Neutrophil (primary cell): ENCODE data around the gene LYSET.
A peak's percentile ranks its signal among the peaks of the same experiment; 100 is the strongest.

Experiments used
- H3K27ac ChIP-seq: fragments of 200-600 bp; sonication (generic); 2 replicates; pipeline ENCODE4 v1.5.1; 2016; ENCODE audit warnings: mild to moderate bottlenecking, moderate library complexity
- H3K27me3 ChIP-seq: fragments of 200-600 bp; sonication (generic); 2 replicates; pipeline ENCODE4 v1.6.0; 2016; ENCODE audit warnings: mild to moderate bottlenecking
- H3K36me3 ChIP-seq: fragments of 200-600 bp; sonication (generic); 2 replicates; pipeline ENCODE4 v1.5.1; 2017
- H3K4me1 ChIP-seq, 2 experiments: fragments of 200-600 bp in 1 of 2; sonication (generic) in 1 of 2; 1 replicate in 1 of 2; 2 replicates in 1 of 2; pipeline versions ENCODE4 v1.5.1 to v1.6.1; 2013 to 2016; ENCODE audit warnings: low read depth in 1 of 2, low read length in 1 of 2, mild to moderate bottlenecking in 1 of 2, moderate library complexity in 1 of 2; ENCODE audit not compliant: control insufficient read depth in 1 of 2, insufficient read depth in 1 of 2
- H3K4me3 ChIP-seq, 2 experiments: fragments of 200-600 bp in 1 of 2; sonication (generic) in 1 of 2; 1 replicate in 1 of 2; 2 replicates in 1 of 2; pipeline ENCODE4 v1.5.1; 2013 to 2016; ENCODE audit warnings: low read depth in 1 of 2, low read length in 1 of 2, mild to moderate bottlenecking in 1 of 2, moderate library complexity in 1 of 2
- H3K9me3 ChIP-seq: fragments of 200-600 bp; sonication (generic); 2 replicates; pipeline ENCODE4 v1.5.1; 2016
- TF ChIP-seq, protein P1 (sequence below): fragments of 200-600 bp; sonication (generic); IDR thresholded peaks from 2 replicates; pipeline ENCODE4 v1.5.1; 2016; ENCODE audit warnings: antibody characterized with exemption

Gene LYSET

DNA sequence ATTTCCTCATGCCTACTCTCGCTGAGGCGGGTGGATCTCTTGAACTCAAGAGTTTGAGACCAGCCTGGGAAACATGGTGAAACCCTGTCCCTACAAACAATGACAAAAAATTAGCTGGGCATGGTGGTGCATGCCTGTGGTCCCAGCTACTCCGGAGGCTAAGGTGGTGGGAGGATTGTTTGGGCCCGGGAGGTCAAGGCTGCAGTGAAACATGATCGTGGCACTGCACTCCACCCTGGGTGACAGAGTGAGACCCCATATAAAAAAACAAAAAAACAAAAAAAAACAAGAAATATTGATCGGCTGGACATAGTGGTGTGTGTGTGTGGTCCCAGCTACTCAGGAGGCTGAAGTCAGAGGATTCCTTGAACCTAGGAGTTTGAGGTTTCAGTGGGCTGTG lies 9.6 kb upstream of the LYSET start:
- Histone ChIP-seq H3K4me3 (no peak overlapping the region), H3K36me3 (no peaks in the 10 kb centered on the region), H3K27me3 (no peaks in the 10 kb centered on the region), H3K4me1 (no peaks in the 10 kb centered on the region), H3K9me3 (no peaks in the 10 kb centered on the region), H3K27ac (no peak overlapping the region)
- TF ChIP-seq, protein P1, sequence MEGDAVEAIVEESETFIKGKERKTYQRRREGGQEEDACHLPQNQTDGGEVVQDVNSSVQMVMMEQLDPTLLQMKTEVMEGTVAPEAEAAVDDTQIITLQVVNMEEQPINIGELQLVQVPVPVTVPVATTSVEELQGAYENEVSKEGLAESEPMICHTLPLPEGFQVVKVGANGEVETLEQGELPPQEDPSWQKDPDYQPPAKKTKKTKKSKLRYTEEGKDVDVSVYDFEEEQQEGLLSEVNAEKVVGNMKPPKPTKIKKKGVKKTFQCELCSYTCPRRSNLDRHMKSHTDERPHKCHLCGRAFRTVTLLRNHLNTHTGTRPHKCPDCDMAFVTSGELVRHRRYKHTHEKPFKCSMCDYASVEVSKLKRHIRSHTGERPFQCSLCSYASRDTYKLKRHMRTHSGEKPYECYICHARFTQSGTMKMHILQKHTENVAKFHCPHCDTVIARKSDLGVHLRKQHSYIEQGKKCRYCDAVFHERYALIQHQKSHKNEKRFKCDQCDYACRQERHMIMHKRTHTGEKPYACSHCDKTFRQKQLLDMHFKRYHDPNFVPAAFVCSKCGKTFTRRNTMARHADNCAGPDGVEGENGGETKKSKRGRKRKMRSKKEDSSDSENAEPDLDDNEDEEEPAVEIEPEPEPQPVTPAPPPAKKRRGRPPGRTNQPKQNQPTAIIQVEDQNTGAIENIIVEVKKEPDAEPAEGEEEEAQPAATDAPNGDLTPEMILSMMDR: no peak

DNA sequence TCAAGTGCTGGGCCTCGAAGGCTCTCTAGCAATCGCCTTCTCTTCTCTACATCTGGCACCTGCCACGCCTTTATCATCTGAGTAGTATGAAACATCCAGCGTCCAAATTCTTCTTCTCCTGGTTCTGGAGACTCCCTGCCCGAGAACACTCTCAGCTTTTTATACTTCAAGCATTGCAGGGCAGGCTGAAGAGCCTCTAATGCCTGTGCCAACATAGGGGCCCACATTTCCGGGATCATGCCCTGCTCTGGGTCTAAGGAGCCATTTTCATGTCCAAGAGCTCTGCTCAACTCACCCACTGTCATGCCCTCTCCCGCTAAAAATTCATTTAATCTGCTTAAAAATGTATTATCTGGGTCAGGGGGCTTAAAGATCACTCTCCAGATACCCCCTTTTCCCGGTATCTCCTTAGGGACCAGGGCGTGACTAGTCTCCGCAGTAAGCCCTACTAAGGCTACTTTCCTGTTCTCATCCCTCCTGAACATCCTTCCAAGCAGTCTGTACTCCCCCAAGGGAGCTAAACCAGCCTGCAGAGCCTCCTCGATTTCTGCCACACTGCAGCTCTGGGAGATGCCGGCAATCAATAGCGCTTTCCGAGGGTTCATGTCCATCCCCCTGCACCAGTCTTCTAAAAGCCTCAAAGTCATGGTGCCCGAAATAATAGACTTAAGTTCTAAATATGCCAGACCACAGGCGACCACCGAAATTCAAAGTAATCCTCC lies 1.4 kb upstream of the LYSET start:
- TF ChIP-seq, protein P1: no peak
- H3K4me1 ChIP-seq: peaks cover 23 to 26% of the 10 kb centered on the region in 2 experiments
- no peaks in the 10 kb centered on the region for H3K27me3 ChIP-seq
- H3K27ac ChIP-seq: peak overlapping the region; percentile 91
- H3K4me3 ChIP-seq: peak overlapping the region; percentile 93 to 98
- H3K9me3 ChIP-seq: no peaks in the 10 kb centered on the region
- H3K36me3 ChIP-seq: peaks cover 27% of the 10 kb centered on the region

DNA sequence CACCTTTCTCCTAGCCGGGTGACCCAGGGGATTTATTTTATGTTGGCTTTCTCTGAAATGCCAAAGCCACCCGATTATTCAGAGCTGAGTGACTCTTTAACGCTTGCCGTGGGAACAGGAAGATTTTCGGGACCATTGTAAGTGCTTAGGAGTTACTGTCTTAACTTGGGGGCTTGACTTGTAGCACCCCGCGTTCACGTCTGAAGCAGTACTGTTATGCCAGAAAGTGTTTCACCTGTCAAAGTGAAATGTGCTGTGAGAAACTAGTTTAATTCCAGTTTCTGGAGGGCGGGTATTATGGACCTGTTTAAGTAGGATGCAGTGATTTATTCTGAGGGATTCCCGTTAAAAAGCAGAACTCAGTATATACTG lies 218 bp downstream of the LYSET start:
- H3K4me3 ChIP-seq: peak overlapping the region; percentile 93 to 98
- H3K36me3 ChIP-seq: peaks cover 27% of the 10 kb centered on the region
- no peaks in the 10 kb centered on the region for H3K27me3 ChIP-seq
- H3K9me3 ChIP-seq: no peaks in the 10 kb centered on the region
- TF ChIP-seq, protein P1: no peak
- peak overlapping the region; percentile 91 for H3K27ac ChIP-seq
- H3K4me1 ChIP-seq: peaks cover 23 to 26% of the 10 kb centered on the region in 2 experiments

DNA sequence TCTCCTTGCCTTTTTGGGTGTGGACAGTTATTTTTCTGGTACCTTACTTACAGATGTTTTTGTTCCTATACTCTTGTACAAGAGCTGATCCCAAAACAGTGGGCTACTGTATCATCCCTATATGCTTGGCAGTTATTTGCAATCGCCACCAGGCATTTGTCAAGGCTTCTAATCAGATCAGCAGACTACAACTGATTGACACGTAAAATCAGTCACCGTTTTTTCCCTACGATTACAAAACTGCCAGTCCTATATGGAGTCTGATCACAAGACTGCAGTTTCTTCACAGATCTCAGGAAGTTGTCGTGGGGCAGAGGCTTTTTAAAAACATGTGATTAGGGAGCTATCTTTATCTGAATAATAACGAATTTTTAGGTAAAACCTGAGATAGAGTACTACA lies 1.3 kb downstream of the LYSET start:
- Histone ChIP-seq H3K4me1 (peaks cover 23 to 26% of the 10 kb centered on the region in 2 experiments), H3K27me3 (no peaks in the 10 kb centered on the region), H3K27ac (no peak overlapping the region), H3K36me3 (peaks cover 27% of the 10 kb centered on the region), H3K9me3 (no peaks in the 10 kb centered on the region), H3K4me3 (no peak overlapping the region)
- TF ChIP-seq, protein P1: no peak

DNA sequence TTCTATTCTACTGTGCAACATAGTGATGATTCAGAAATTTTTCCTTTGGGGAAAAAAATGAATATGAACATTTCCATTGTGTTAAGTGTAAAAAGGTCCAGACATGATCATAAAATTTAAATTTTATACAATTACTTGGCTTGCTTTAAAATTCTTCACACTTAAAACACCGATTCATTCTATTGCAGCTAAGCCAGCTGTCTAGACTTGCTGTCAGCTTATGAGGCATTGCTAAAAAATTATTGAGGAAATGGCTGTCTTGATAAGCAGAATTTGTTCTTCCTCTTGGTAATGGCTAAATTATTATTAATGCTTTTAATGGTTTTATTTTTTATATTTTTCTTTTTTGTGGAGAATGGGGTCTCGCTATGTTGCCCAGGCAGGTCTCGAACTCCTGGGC lies 1.8 kb downstream of the LYSET start:
- Histone ChIP-seq H3K27ac (no peak overlapping the region), H3K27me3 (no peaks in the 10 kb centered on the region)
- TF ChIP-seq, protein P1: no peak

More for the DNA sequence above, 1.8 kb downstream of the LYSET start:
- H3K4me3 ChIP-seq: no peak overlapping the region
- no peaks in the 10 kb centered on the region for H3K9me3 ChIP-seq
- peaks cover 23% of the 10 kb centered on the region for H3K36me3 ChIP-seq
- H3K4me1 ChIP-seq: peaks cover 23 to 26% of the 10 kb centered on the region in 2 experiments
